Amniotic epithelial cell (primary cell): ENCODE results near the gene ABCA7.
A peak's percentile ranks its signal among the peaks of the same experiment; 100 is the strongest.

Experiments
- DNase-seq: peaks from one replicate; pipeline ENCODE4 v3.0.0-alpha.2; 2010; ENCODE audit warnings: low read depth

Gene ABCA7

GRCh38 chr19:1057176-1057855 lies 17.4 kb downstream of the ABCA7 start:
- DNase-seq, result peak; percentile 76

GRCh38 chr19:1058112-1058511 lies 18.2 kb downstream of the ABCA7 start:
- DNase-seq, result no peak

GRCh38 chr19:1060689-1061088 lies 20.8 kb downstream of the ABCA7 start:
- no peak for DNase-seq

GRCh38 chr19:1061987-1062386 lies 22.1 kb downstream of the ABCA7 start:
- no peak for DNase-seq

- DNase-seq, result no peak
Observed at GRCh38 chr19:1062387-1063029, 22.6 kb downstream of the ABCA7 start.

- no peak for DNase-seq
Observed at GRCh38 chr19:1063030-1063908, 23.4 kb downstream of the ABCA7 start.

- no peak for DNase-seq
Observed at GRCh38 chr19:1063909-1064660, 24.2 kb downstream of the ABCA7 start.

GRCh38 chr19:1064661-1065605 lies 25.0 kb downstream of the ABCA7 start:
- DNase-seq, result peak; percentile 58

GRCh38 chr19:1065606-1066109 lies 25.8 kb downstream of the ABCA7 start:
- no peak for DNase-seq

- DNase-seq, result no peak
Observed at GRCh38 chr19:1066251-1066747, 26.4 kb downstream of the ABCA7 start.

- DNase-seq, result no peak
Observed at GRCh38 chr19:1066748-1067340, 26.9 kb downstream of the ABCA7 start, which contains the start of gene ARHGAP45. Gene ARHGAP45 (plus strand): TSS chr19:1067167. CDS start chr19:1067406, 239 bp downstream.

GRCh38 chr19:1067341-1067957 lies 27.5 kb downstream of the ABCA7 start:
- DNase-seq, result no peak

- no peak for DNase-seq
Observed at GRCh38 chr19:1068009-1069001, 28.4 kb downstream of the ABCA7 start.

GRCh38 chr19:1069009-1069779 lies 29.3 kb downstream of the ABCA7 start:
- DNase-seq, result no peak

- no peak for DNase-seq
Observed at GRCh38 chr19:1070576-1070930, 30.6 kb downstream of the ABCA7 start.

- no peak for DNase-seq
Observed at GRCh38 chr19:1070931-1071791, 31.3 kb downstream of the ABCA7 start.
